Activated CD4-positive, alpha-beta T cell treated with anti-CD3 and anti-CD28 coated beads, Interleukin-2, amount 10 ng/mL, durations not matched to agents 7 days and 5 days (primary cell): ENCODE measurements around the gene MCTP1. TPM values are rescaled to one million over a fixed set of nuclear protein-coding genes. Genes with fewer than 3 reads are reported as not detected.

Experiments used
- CTCF ChIA-PET: fragments of 350-600 bp; sonication (Branson Sonifier 250); formaldehyde crosslinking; loops from one replicate; lab custom pipeline; 2021; ENCODE audit warnings: antibody characterized with exemption; lab: Charles Lee
- POLR2A ChIA-PET: fragments of 350-600 bp; sonication (Branson Sonifier 250); formaldehyde crosslinking; loops from one replicate; lab custom pipeline; 2021; ENCODE audit warnings: antibody characterized with exemption; lab: Charles Lee
- DNase-seq: peaks from one replicate; pipeline ENCODE4 v3.0.0-alpha.2; 2020
- H3K27ac Mint-ChIP-seq: one replicate; pipeline ENCODE4 v1.8.0; 2021; ENCODE audit warnings: mild to moderate bottlenecking, moderate library complexity, mixed read lengths
- H3K27me3 Mint-ChIP-seq: one replicate; pipeline ENCODE4 v1.8.0; 2021; ENCODE audit warnings: mixed read lengths
- H3K36me3 Mint-ChIP-seq: one replicate; pipeline ENCODE4 v1.8.0; 2021; ENCODE audit warnings: low read depth, mixed read lengths
- H3K4me1 Mint-ChIP-seq: one replicate; pipeline ENCODE4 v1.8.0; 2021; ENCODE audit warnings: mixed read lengths
- H3K4me3 Mint-ChIP-seq: one replicate; pipeline ENCODE4 v1.8.0; 2021; ENCODE audit warnings: mild to moderate bottlenecking, moderate library complexity, mixed read lengths
- H3K9me3 Mint-ChIP-seq: one replicate; pipeline ENCODE4 v1.8.0; 2021; ENCODE audit warnings: mixed read lengths
- total RNA-seq, 2 experiments: library from RNA; stranded (reverse); gene quantifications; one replicate each; pipeline ENCODE4 v1.2.3, GENCODE V29; 2021

MCTP1 gene
- total RNA-seq, 2 experiments from 2014 or later, result 0.08 TPM; not detected in 1

DNA sequence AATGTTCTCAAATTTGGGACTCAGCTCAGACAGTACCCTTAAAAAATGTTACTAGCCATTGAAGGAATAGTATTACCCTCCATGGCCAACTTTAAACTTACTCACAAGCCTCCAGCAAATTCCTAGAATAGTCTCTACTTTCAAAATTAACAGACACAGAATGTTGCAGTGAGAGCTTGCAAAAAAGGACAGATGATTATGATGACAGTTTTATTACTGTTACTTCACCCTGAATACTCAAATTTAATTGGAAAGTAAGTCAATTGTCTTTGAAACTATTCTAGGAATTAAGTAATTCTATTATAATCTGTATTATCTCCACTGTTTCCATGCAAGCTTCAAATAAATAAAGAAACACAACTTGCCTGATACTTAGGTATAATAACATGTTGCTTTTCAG lies 378.1 kb downstream of the MCTP1 start:
- Mint-ChIP-seq H3K4me3 (no peak overlapping the region), H3K4me1 (no peaks in the 10 kb centered on the region), H3K36me3 (no peaks in the 10 kb centered on the region), H3K27me3 (no peaks in the 10 kb centered on the region), H3K27ac (no peak overlapping the region), H3K9me3 (no peaks in the 10 kb centered on the region)
- CTCF ChIA-PET, result no interaction called here
- POLR2A ChIA-PET, result no interaction called here
- DNase-seq, result no peak

DNA sequence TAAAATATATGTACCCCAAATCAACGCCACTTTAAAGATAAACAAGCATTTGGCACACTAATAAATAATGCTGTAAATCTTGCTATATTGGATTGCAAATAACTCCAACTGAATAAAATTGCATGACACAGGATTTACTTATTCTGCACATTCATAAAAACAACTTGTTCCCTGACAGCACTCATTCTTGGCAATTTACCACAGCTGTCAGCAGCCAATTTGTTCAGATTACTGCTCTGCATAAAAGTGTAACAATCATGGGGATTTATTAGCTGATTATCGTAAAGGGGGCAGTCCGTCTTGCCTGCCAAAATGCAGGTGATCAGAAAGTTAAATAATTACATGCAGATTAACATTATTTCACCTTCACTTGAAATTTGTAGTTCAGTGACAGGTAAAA lies 381.2 kb downstream of the MCTP1 start:
- Mint-ChIP-seq H3K27me3 (no peaks in the 10 kb centered on the region), H3K4me3 (no peak overlapping the region), H3K27ac (no peak overlapping the region), H3K36me3 (no peaks in the 10 kb centered on the region), H3K9me3 (no peaks in the 10 kb centered on the region), H3K4me1 (no peaks in the 10 kb centered on the region)
- CTCF ChIA-PET, result interaction anchor here (1.4 kb wide), 1 partner anchor 10 kb away, joined by 3 read pairs; no protein-coding TSS in a partner anchor
- POLR2A ChIA-PET, result no interaction called here
- no peak for DNase-seq

GRCh38 chr5:94901191-94901979 lies 383.5 kb downstream of the MCTP1 start:
- ChIA-PET CTCF (no interaction called here), POLR2A (no interaction called here)
- Mint-ChIP-seq H3K9me3 (no peaks in the 10 kb centered on the region), H3K36me3 (no peaks in the 10 kb centered on the region), H3K4me3 (no peak overlapping the region), H3K27ac (no peak overlapping the region), H3K27me3 (no peaks in the 10 kb centered on the region), H3K4me1 (no peaks in the 10 kb centered on the region)
- DNase-seq, result no peak

DNA sequence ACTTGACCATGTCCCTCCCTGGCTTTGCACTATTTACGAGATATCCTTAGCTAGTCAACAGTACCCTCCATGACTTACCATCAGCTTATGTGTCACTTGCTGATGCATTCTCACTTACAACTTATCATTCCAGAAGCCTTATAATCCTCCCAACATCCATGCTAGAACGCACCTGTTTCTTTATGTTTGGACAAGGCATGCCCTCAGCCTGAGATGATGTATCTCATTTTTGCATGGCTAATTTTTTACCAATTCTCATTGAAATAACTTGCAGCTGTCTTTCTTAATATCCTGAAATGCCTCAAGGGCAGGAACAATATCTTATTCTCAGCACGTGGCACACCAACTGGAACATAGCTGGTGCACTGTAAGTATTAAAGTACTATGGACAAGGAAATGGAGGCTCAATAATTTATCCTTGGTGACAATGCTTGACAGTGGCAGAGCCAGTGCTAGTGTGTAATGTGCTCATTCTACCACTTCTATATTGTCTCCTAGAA lies 384.8 kb downstream of the MCTP1 start:
- no peaks in the 10 kb centered on the region for H3K4me1 Mint-ChIP-seq

GRCh38 chr5:94893412-94894135 lies 391.3 kb downstream of the MCTP1 start:
- POLR2A ChIA-PET, result no interaction called here
- Mint-ChIP-seq H3K27me3 (peaks cover 2% of the 10 kb centered on the region), H3K27ac (no peak overlapping the region), H3K4me1 (no peaks in the 10 kb centered on the region), H3K9me3 (no peaks in the 10 kb centered on the region), H3K36me3 (no peaks in the 10 kb centered on the region), H3K4me3 (no peak overlapping the region)
- DNase-seq, result no peak
- CTCF ChIA-PET, result interaction anchor here (0.7 to 1.7 kb wide), 2 partner anchors 11 to 14 kb away, joined by 3 to 4 read pairs; no protein-coding TSS in a partner anchor

More for the DNA sequence above, 384.8 kb downstream of the MCTP1 start:
- Mint-ChIP-seq H3K4me3 (no peak overlapping the region), H3K9me3 (no peaks in the 10 kb centered on the region), H3K36me3 (no peaks in the 10 kb centered on the region), H3K27me3 (peaks cover 2% of the 10 kb centered on the region), H3K27ac (no peak overlapping the region)
- POLR2A ChIA-PET, result no interaction called here
- DNase-seq, result no peak
- CTCF ChIA-PET, result no interaction called here

DNA sequence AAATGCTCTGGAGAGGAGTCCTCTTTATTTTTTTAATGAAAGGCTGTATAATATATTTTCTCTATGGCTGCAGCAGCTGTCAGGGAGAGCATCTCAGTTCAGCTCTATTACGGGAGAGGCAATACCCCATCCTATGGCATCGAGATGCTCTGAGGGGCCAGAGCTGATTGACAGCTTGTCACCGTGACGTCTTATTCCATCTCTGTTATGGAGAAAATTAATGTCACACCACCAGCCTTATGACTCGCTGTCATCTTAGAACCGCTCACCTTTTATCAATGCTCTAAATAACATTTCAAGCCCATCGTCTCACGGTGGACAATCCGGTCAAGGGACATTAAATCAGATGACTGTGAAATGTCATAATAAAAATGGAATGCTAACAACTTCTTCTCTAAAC lies 392.9 kb downstream of the MCTP1 start:
- CTCF ChIA-PET, result no interaction called here
- POLR2A ChIA-PET, result no interaction called here
- Mint-ChIP-seq H3K4me1 (no peaks in the 10 kb centered on the region), H3K27ac (no peak overlapping the region), H3K9me3 (no peaks in the 10 kb centered on the region), H3K36me3 (no peaks in the 10 kb centered on the region), H3K4me3 (no peak overlapping the region), H3K27me3 (peaks cover 2% of the 10 kb centered on the region)
- DNase-seq, result no peak

GRCh38 chr5:94891565-94891964 lies 393.3 kb downstream of the MCTP1 start:
- H3K4me3 Mint-ChIP-seq, result no peak overlapping the region
- CTCF ChIA-PET, result no interaction called here
- POLR2A ChIA-PET, result no interaction called here

GRCh38 chr5:94890907-94891306 lies 394.0 kb downstream of the MCTP1 start:
- Mint-ChIP-seq H3K36me3 (no peaks in the 10 kb centered on the region), H3K4me3 (no peak overlapping the region), H3K27ac (no peak overlapping the region), H3K27me3 (no peaks in the 10 kb centered on the region), H3K9me3 (no peaks in the 10 kb centered on the region), H3K4me1 (no peaks in the 10 kb centered on the region)
- POLR2A ChIA-PET, result no interaction called here
- CTCF ChIA-PET, result no interaction called here
- no peak for DNase-seq

More at GRCh38 chr5:94891565-94891964, 393.3 kb downstream of the MCTP1 start:
- peaks cover 2% of the 10 kb centered on the region for H3K27me3 Mint-ChIP-seq
- H3K27ac Mint-ChIP-seq, result no peak overlapping the region
- H3K36me3 Mint-ChIP-seq, result no peaks in the 10 kb centered on the region
- H3K9me3 Mint-ChIP-seq, result no peaks in the 10 kb centered on the region
- no peak for DNase-seq
- no peaks in the 10 kb centered on the region for H3K4me1 Mint-ChIP-seq

GRCh38 chr5:94888674-94889073 lies 396.2 kb downstream of the MCTP1 start:
- ChIA-PET POLR2A (no interaction called here), CTCF (no interaction called here)
- H3K27me3 Mint-ChIP-seq, result no peaks in the 10 kb centered on the region

GRCh38 chr5:94885931-94886330 lies 399.0 kb downstream of the MCTP1 start:
- ChIA-PET POLR2A (interaction anchor here (0.7 kb wide), 1 partner anchor 1327 kb away, joined by 3 read pairs; no protein-coding TSS in a partner anchor), CTCF (no interaction called here)
- DNase-seq, result no peak
- Mint-ChIP-seq H3K4me3 (no peak overlapping the region), H3K9me3 (no peaks in the 10 kb centered on the region), H3K27ac (no peak overlapping the region), H3K4me1 (no peaks in the 10 kb centered on the region), H3K27me3 (no peaks in the 10 kb centered on the region), H3K36me3 (no peaks in the 10 kb centered on the region)

More at GRCh38 chr5:94888674-94889073, 396.2 kb downstream of the MCTP1 start:
- Mint-ChIP-seq H3K9me3 (no peaks in the 10 kb centered on the region), H3K4me1 (no peaks in the 10 kb centered on the region), H3K27ac (no peak overlapping the region), H3K4me3 (no peak overlapping the region), H3K36me3 (no peaks in the 10 kb centered on the region)
- DNase-seq, result no peak

- Mint-ChIP-seq H3K27me3 (no peaks in the 10 kb centered on the region), H3K36me3 (no peaks in the 10 kb centered on the region), H3K4me1 (no peaks in the 10 kb centered on the region), H3K4me3 (no peak overlapping the region), H3K27ac (no peak overlapping the region), H3K9me3 (no peaks in the 10 kb centered on the region)
- DNase-seq, result no peak
- ChIA-PET CTCF (interaction anchor here (0.6 kb wide), 1 partner anchor 102 kb away, joined by 3 read pairs; no protein-coding TSS in a partner anchor), POLR2A (no interaction called here)
Observed at GRCh38 chr5:94884311-94884710, 400.6 kb downstream of the MCTP1 start.

DNA sequence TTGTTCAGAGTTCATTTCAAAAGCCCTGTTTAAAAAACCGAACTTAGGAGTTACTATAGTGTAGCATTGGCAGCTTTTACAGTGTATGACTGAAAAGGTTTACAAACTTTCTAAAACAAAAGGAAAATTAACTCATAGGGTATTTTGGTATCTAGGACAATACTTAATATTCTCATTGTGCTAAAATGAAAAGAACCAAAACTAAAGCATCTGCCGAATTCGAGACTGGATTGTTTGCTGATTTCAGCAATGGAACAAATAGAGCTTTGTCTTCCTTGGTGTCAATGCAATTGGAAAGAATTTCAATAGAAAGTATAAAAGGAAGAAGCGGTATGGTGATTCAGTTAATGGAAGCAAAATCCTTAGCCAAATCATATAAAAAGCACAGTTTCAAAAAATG lies 412.4 kb downstream of the MCTP1 start:
- Mint-ChIP-seq H3K4me1 (no peaks in the 10 kb centered on the region), H3K36me3 (no peaks in the 10 kb centered on the region)
- CTCF ChIA-PET, result no interaction called here

More for the DNA sequence above, 412.4 kb downstream of the MCTP1 start:
- POLR2A ChIA-PET, result no interaction called here
- no peak overlapping the region for H3K27ac Mint-ChIP-seq
- no peak overlapping the region for H3K4me3 Mint-ChIP-seq
- H3K9me3 Mint-ChIP-seq, result no peaks in the 10 kb centered on the region
- no peak for DNase-seq
- peaks cover 9% of the 10 kb centered on the region for H3K27me3 Mint-ChIP-seq
